Prostate gland (tissue), 2 donors: ENCODE results near the gene SLC51B. TPM values are rescaled to one million over a fixed set of nuclear protein-coding genes. Genes with fewer than 3 reads are reported as not detected.
"Not testable (repeated sequence)": the region's sequence is repeated elsewhere in the genome, so short reads cannot be mapped to it uniquely, and the experiment has no call there.

Experiments used
- DNase-seq: peaks from one replicate; pipeline ENCODE4 v3.0.0-alpha.2; 2019; ENCODE audit warnings: low spot score
- H3K27ac ChIP-seq, 2 donors: fragments of 200-600 bp; sonication (generic); 2 replicates each; pipeline ENCODE4 v1.5.1; 2017 to 2019
- H3K27me3 ChIP-seq: fragments of 200-600 bp; sonication (generic); replicated peaks from 2 replicates; pipeline ENCODE4 v1.5.1; 2019; ENCODE audit not compliant: insufficient read depth
- H3K36me3 ChIP-seq, 2 donors: fragments of 200-600 bp; sonication (generic); 1 replicate in 1 of 2; 2 replicates in 1 of 2; pipeline versions ENCODE4 v1.5.1 to v1.8.1; 2017 to 2019
- H3K4me1 ChIP-seq: fragments of 200-600 bp; sonication (generic); replicated peaks from 2 replicates; pipeline ENCODE4 v1.5.1; 2019
- H3K4me3 ChIP-seq, 2 donors: fragments of 200-600 bp; sonication (generic); 2 replicates each; pipeline ENCODE4 v1.5.1; 2017 to 2019
- H3K9me3 ChIP-seq: fragments of 200-600 bp; sonication (generic); 2 replicates; pipeline ENCODE4 v1.5.1; 2017
- CTCF ChIP-seq, 4 experiments: fragments of 200-600 bp in 2 of 4; fragments of 450-650 bp in 2 of 4; sonication (generic) in 2 of 4; IDR thresholded peaks; 1 replicate in 3 of 4; 2 replicates in 1 of 4; pipeline ENCODE4 v1.5.1; 2016 to 2019; ENCODE audit warnings: antibody characterized with exemption in 4 of 4, mild to moderate bottlenecking in 2 of 4, moderate library complexity in 2 of 4
- POLR2A ChIP-seq: fragments of 450-650 bp; IDR thresholded peaks from one replicate; pipeline ENCODE4 v1.6.1; 2016; ENCODE audit warnings: antibody characterized with exemption, mild to moderate bottlenecking
- POLR2AphosphoS5 ChIP-seq: sonication (generic); formaldehyde crosslinking; IDR thresholded peaks from one replicate; pipeline ENCODE4 v1.6.1; 2017; ENCODE audit warnings: antibody characterized with exemption
- WGBS: methylation state at CpG from one replicate; pipeline ENCODE4 v1.1.5; 2018; 5-methylcytosine and 5-hydroxymethylcytosine counted together
- intact Hi-C: fragments of 100-400 bp; cut with DNase I; formaldehyde crosslinking; loops from one replicate; pipeline ENCODE4 v1.14.2; 2022
- total RNA-seq, 2 donors: library from RNA; depleted of rRNA; stranded (reverse); fragments of >200 nt; gene quantifications; one replicate each; pipeline ENCODE4 v1.1.0, GENCODE V29; 2016

SLC51B gene
- total RNA-seq, 2 donors from 2014 or later = 0.68 TPM; not detected in 1

GRCh38 chr15:65069779-65070546 lies 24.8 kb downstream of the SLC51B start:
- TF ChIP-seq CTCF (IDR thresholded peaks at IDR 0.05) (no peak), POLR2A (no peak)
- DNase-seq = no peak
- Histone ChIP-seq H3K9me3 (no peaks in the 10 kb centered on the region), H3K27ac (peak overlapping the region; percentile 36 to 53), H3K27me3 (peaks cover 2% of the 10 kb centered on the region), H3K4me3 (no peak overlapping the region), H3K4me1 (no peaks in the 10 kb centered on the region), H3K36me3 (no peaks in the 10 kb centered on the region)
- intact Hi-C loops = no loop called here
- 73% methylated on average over 5 of the region's 5 CpGs for WGBS

- H3K9me3 ChIP-seq = no peaks in the 10 kb centered on the region
- H3K36me3 ChIP-seq = no peaks in the 10 kb centered on the region
- TF ChIP-seq POLR2A (no peak), CTCF (IDR thresholded peaks at IDR 0.05) (no peak), POLR2AphosphoS5 (peak; percentile 7)
- intact Hi-C loops = no loop called here
- no peak overlapping the region for H3K4me3 ChIP-seq
- H3K4me1 ChIP-seq = no peaks in the 10 kb centered on the region
- peak overlapping the region; percentile 36 to 53 for H3K27ac ChIP-seq
- 36% methylated on average over 5 of the region's 5 CpGs for WGBS
- no peak for DNase-seq
- H3K27me3 ChIP-seq = peaks cover 2% of the 10 kb centered on the region
Observed at GRCh38 chr15:65071381-65071811, 26.2 kb downstream of the SLC51B start.

GRCh38 chr15:65072027-65072426 lies 26.8 kb downstream of the SLC51B start:
- intact Hi-C loops = no loop called here
- H3K27ac ChIP-seq = peak overlapping the region; percentile 36 to 53
- DNase-seq = no peak
- TF ChIP-seq POLR2A (no peak), CTCF (IDR thresholded peaks at IDR 0.05) (no peak), POLR2AphosphoS5 (no peak)
- no peaks in the 10 kb centered on the region for H3K36me3 ChIP-seq
- H3K4me3 ChIP-seq = no peak overlapping the region
- H3K4me1 ChIP-seq = no peaks in the 10 kb centered on the region
- H3K9me3 ChIP-seq = no peaks in the 10 kb centered on the region
- 77% methylated on average over 1 of the region's 1 CpG for WGBS
- H3K27me3 ChIP-seq = peaks cover 2% of the 10 kb centered on the region

- no peak for TF ChIP-seq CTCF (IDR thresholded peaks at IDR 0.05)
- TF ChIP-seq POLR2AphosphoS5 = no peak
- Histone ChIP-seq H3K36me3 (no peaks in the 10 kb centered on the region), H3K4me3 (no peak overlapping the region), H3K27ac (peak overlapping the region; percentile 36 to 53), H3K9me3 (no peaks in the 10 kb centered on the region), H3K27me3 (no peaks in the 10 kb centered on the region), H3K4me1 (no peaks in the 10 kb centered on the region)
- no peak for DNase-seq
- intact Hi-C loops = no loop called here
- WGBS = 94% methylated on average over 3 of the region's 3 CpGs
Observed at GRCh38 chr15:65072617-65073016, 27.4 kb downstream of the SLC51B start.

GRCh38 chr15:65074946-65075345 lies 29.8 kb downstream of the SLC51B start:
- 97% methylated on average over 21 of the region's 22 CpGs for WGBS
- intact Hi-C loops = not testable (repeated sequence)

GRCh38 chr15:65075607-65076395 lies 30.6 kb downstream of the SLC51B start:
- DNase-seq, H3K27me3 ChIP-seq, H3K36me3 ChIP-seq, H3K9me3 ChIP-seq, H3K27ac ChIP-seq, intact Hi-C loops, H3K4me1 ChIP-seq, H3K4me3 ChIP-seq: not testable (repeated sequence)
- 41% methylated on average over 12 of the region's 12 CpGs for WGBS

More at GRCh38 chr15:65074946-65075345, 29.8 kb downstream of the SLC51B start:
- H3K36me3 ChIP-seq, H3K4me1 ChIP-seq, H3K4me3 ChIP-seq, DNase-seq, H3K27ac ChIP-seq, H3K27me3 ChIP-seq, H3K9me3 ChIP-seq: not testable (repeated sequence)
